Measurements from ENCODE around the gene ABL2. TPM values are rescaled to one million over a fixed set of nuclear protein-coding genes. Genes with fewer than 3 reads are reported as not detected.

Gene ABL2
- total and polyA plus RNA-seq, 2 donors (not counting 3 experiments of a cell fraction or from before 2014, with no cell fraction given): 41.8 to 158 TPM

GRCh38 chr1:179264507-179264906 is 35.0 kb upstream of the ABL2 start:
- Histone ChIP-seq H3K4me3 (replicated peaks in 1 of 3; ENCODE audit: insufficient read depth in 1 of 3, low read depth in 1 of 3, low read length in 3 of 3) (no peak overlapping the region), H3K27ac (ENCODE audit: insufficient read depth, low read depth, low read length) (no peak overlapping the region), H3K9ac (replicated peaks; ENCODE audit: extremely low read depth, insufficient read depth, low read length) (no peak overlapping the region), H3K9me1 (replicated peaks; ENCODE audit: control insufficient read depth, extremely low read depth, insufficient read depth, low read length) (no peaks in the 10 kb centered on the region), H3K79me2 (ENCODE audit: control insufficient read depth, insufficient read depth, low read length) (no peaks in the 10 kb centered on the region), H3K27me3 (ENCODE audit: control insufficient read depth in 2 of 2, insufficient read depth in 2 of 2, low read length in 2 of 2) (no peaks in the 10 kb centered on the region), H3K36me3 (ENCODE audit: control insufficient read depth in 2 of 2, extremely low read depth in 1 of 2, insufficient read depth in 2 of 2, low read length in 2 of 2) (no peaks in the 10 kb centered on the region), H4K20me1 (replicated peaks; ENCODE audit: control insufficient read depth, extremely low read depth, insufficient read depth, low read length) (no peaks in the 10 kb centered on the region), H2AFZ (ENCODE audit: low read depth, low read length) (no peak overlapping the region), H3K9me3 (replicated peaks; ENCODE audit: control insufficient read depth, insufficient read depth, low read length) (no peaks in the 10 kb centered on the region), H3K4me1 (ENCODE audit: control insufficient read depth, extremely low read depth, insufficient read depth, low read length) (no peaks in the 10 kb centered on the region), H3K4me2 (ENCODE audit: insufficient read depth, low read length) (no peak overlapping the region)
- DNase-seq (ENCODE audit: low read depth, low spot score) (no peak), FAIRE-seq (no peak)
- CTCF ChIA-PET: no interaction called here
- dilution Hi-C loops (cut with MboI; ENCODE audit: extremely low pct_ligation_motif_present, low sequenced_read_pairs) (no loop called here), intact Hi-C loops (cut with micrococcal nuclease) (no loop called here)
- no TSS peak for BruUV-seq (replicated peaks)
- POLR2A ChIA-PET: no interaction called here
- TF ChIP-seq POLR2AphosphoS5 (IDR thresholded peaks at IDR 0.05; ENCODE audit: insufficient read depth, low read depth, low read length): no peak
- no peak for TF ChIP-seq CTCF (IDR thresholded peaks at IDR 0.05; ENCODE audit: extremely low read depth in 1 of 2, insufficient read depth in 1 of 2, low read depth in 1 of 2, low read length in 2 of 2)
- TF ChIP-seq POLR2A (IDR thresholded peaks at IDR 0.05; ENCODE audit: low read depth, low read length): no peak
- no peak for TF ChIP-seq GATA2 (IDR thresholded peaks at IDR 0.05; ENCODE audit: insufficient read depth, insufficient read length, low read depth, low read length)
- no peak for TF ChIP-seq FOS (IDR thresholded peaks at IDR 0.05; ENCODE audit: borderline replicate concordance, insufficient read depth, low read length)
- TF ChIP-seq JUN (IDR thresholded peaks at IDR 0.05; ENCODE audit: borderline replicate concordance, insufficient read depth, insufficient read length, low read depth): no peak
- TF ChIP-seq MYC (IDR thresholded peaks at IDR 0.05; ENCODE audit: low read depth, low read length): no peak
- TF ChIP-seq MAX (IDR thresholded peaks at IDR 0.05; ENCODE audit: insufficient read depth, insufficient read length): no peak
- no peak for TF ChIP-seq EZH2 (IDR thresholded peaks at IDR 0.05; ENCODE audit: borderline replicate concordance, low read depth, low read length, severe bottlenecking)

Measured in endothelial cell of umbilical vein (primary cell).